Endodermal cell (in vitro differentiated cells): ENCODE measurements around the gene PRR3. TPM values are rescaled to one million over a fixed set of nuclear protein-coding genes. Genes with fewer than 3 reads are reported as not detected.

ENCODE experiments used
- DNase-seq: peaks from one replicate; pipeline ENCODE4 v3.0.0-alpha.2; 2017
- H3K27ac ChIP-seq: 2 replicates; pipeline ENCODE4 v1.5.1; 2013; ENCODE audit warnings: mild to moderate bottlenecking, low read depth, low read length, moderate library complexity
- H3K27me3 ChIP-seq: 2 replicates; pipeline ENCODE4 v1.6.1; 2013; ENCODE audit warnings: mild to moderate bottlenecking, low read length, moderate library complexity; ENCODE audit not compliant: insufficient read depth, control insufficient read depth, poor library complexity, severe bottlenecking
- H3K36me3 ChIP-seq: 2 replicates; pipeline ENCODE4 v1.7.0; 2013; ENCODE audit warnings: mild to moderate bottlenecking, low read length, moderate library complexity; ENCODE audit not compliant: control insufficient read depth, insufficient read depth
- H3K4me1 ChIP-seq: one replicate; pipeline ENCODE4 v1.7.0; 2013; ENCODE audit warnings: low read length; ENCODE audit not compliant: control insufficient read depth, insufficient read depth
- H3K4me3 ChIP-seq: 2 replicates; pipeline ENCODE4 v1.5.1; 2013; ENCODE audit warnings: mild to moderate bottlenecking, low read length, moderate library complexity
- H3K9ac ChIP-seq: 2 replicates; pipeline ENCODE4 v1.6.1; 2013; ENCODE audit warnings: mild to moderate bottlenecking, low read length, moderate library complexity; ENCODE audit not compliant: poor library complexity, severe bottlenecking; ENCODE audit errors: extremely low read depth
- H3K9me3 ChIP-seq: 2 replicates; pipeline ENCODE4 v1.6.1; 2013; ENCODE audit warnings: mild to moderate bottlenecking, low read length, moderate library complexity; ENCODE audit not compliant: control insufficient read depth
- H3K27ac Mint-ChIP-seq: 2 replicates; pipeline ENCODE4 v1.8.0; 2020; ENCODE audit warnings: mixed read lengths
- H3K27me3 Mint-ChIP-seq: 2 replicates; pipeline ENCODE4 v1.8.0; 2021; ENCODE audit warnings: mild to moderate bottlenecking, mixed read lengths; ENCODE audit not compliant: insufficient read depth
- H3K36me3 Mint-ChIP-seq: 2 replicates; pipeline ENCODE4 v1.8.0; 2020; ENCODE audit warnings: low read depth, mixed read lengths
- H3K4me1 Mint-ChIP-seq: 2 replicates; pipeline ENCODE4 v1.8.0; 2020; ENCODE audit warnings: mixed read lengths
- H3K4me3 Mint-ChIP-seq: 2 replicates; pipeline ENCODE4 v1.8.0; 2020; ENCODE audit warnings: mild to moderate bottlenecking, moderate library complexity, mixed read lengths
- H3K9me3 Mint-ChIP-seq: 2 replicates; pipeline ENCODE4 v1.8.0; 2020; ENCODE audit warnings: mild to moderate bottlenecking, mixed read lengths
- CTCF ChIP-seq: fragments of 200-600 bp; sonication (generic); conservative IDR thresholded peaks from 2 replicates; pipeline ENCODE4 v1.5.0; 2021; ENCODE audit warnings: antibody characterized with exemption, mild to moderate bottlenecking
- WGBS, 2 experiments: methylation state at CpG; one replicate each; pipeline versions ENCODE4 v1.1.5 to v1.1.7; 2013; ENCODE audit warnings: missing lambda C conversion rate in 2 of 2, mixed read lengths in 1 of 2; ENCODE audit not compliant: insufficient coverage in 1 of 2, insufficient read length in 1 of 2; 5-methylcytosine and 5-hydroxymethylcytosine counted together
- total RNA-seq, 2 donors: library from RNA; stranded (reverse); fragmentation: NEBNext Ultra II Directional in 1 of 2; extraction: Animal tissue kit (Norgen Biotek cat#: 25700) in 1 of 2; gene quantifications; 2 replicates in 1 of 2; 3 replicates in 1 of 2; pipeline ENCODE4 v1.2.1, GENCODE V29; 2021

Gene PRR3
- total RNA-seq, 2 donors from 2014 or later: 10.9 to 12.0 TPM

GRCh38 chr6:30583921-30584320 is 26.8 kb downstream of the PRR3 start:
- Mint-ChIP-seq H3K9me3 (no peaks in the 10 kb centered on the region), H3K27me3 (no peaks in the 10 kb centered on the region), H3K4me3 (no peak overlapping the region), H3K4me1 (no peaks in the 10 kb centered on the region), H3K36me3 (peaks cover 86% of the 10 kb centered on the region), H3K27ac (no peak overlapping the region)
- DNase-seq: no peak
- Histone ChIP-seq H3K36me3 (peaks cover 89% of the 10 kb centered on the region), H3K9ac (no peak overlapping the region), H3K27me3 (no peaks in the 10 kb centered on the region), H3K4me3 (no peak overlapping the region), H3K9me3 (no peaks in the 10 kb centered on the region), H3K4me1 (no peaks in the 10 kb centered on the region), H3K27ac (no peak overlapping the region)
- TF ChIP-seq CTCF: no peak
- WGBS, 2 experiments: 92 to 93% methylated on average over 5 of the region's 5 CpGs

- H3K36me3 ChIP-seq: peaks cover 87% of the 10 kb centered on the region
- no peak overlapping the region for H3K27ac ChIP-seq
- 95 to 97% methylated on average over 10 to 15 of the region's 15 CpGs for WGBS, 2 experiments
These were observed 32.8 kb downstream of the PRR3 start for GRCh38 chr6:30589754-30590358.

GRCh38 chr6:30590509-30590908 is 33.4 kb downstream of the PRR3 start:
- WGBS, 2 experiments: 96 to 97% methylated on average over 7 to 8 of the region's 8 CpGs
- DNase-seq: no peak

More at GRCh38 chr6:30589754-30590358, 32.8 kb downstream of the PRR3 start:
- Mint-ChIP-seq H3K27ac (peak overlapping the region; percentile 18), H3K4me1 (no peaks in the 10 kb centered on the region), H3K27me3 (no peaks in the 10 kb centered on the region), H3K9me3 (no peaks in the 10 kb centered on the region), H3K36me3 (peaks cover 81% of the 10 kb centered on the region), H3K4me3 (no peak overlapping the region)
- Histone ChIP-seq H3K9ac (no peak overlapping the region), H3K27me3 (no peaks in the 10 kb centered on the region), H3K9me3 (no peaks in the 10 kb centered on the region), H3K4me3 (no peak overlapping the region), H3K4me1 (no peaks in the 10 kb centered on the region)
- DNase-seq: no peak
- no peak for TF ChIP-seq CTCF

More at GRCh38 chr6:30590509-30590908, 33.4 kb downstream of the PRR3 start:
- Histone ChIP-seq H3K4me1 (no peaks in the 10 kb centered on the region), H3K36me3 (peaks cover 85% of the 10 kb centered on the region), H3K9me3 (no peaks in the 10 kb centered on the region), H3K4me3 (no peak overlapping the region), H3K9ac (no peak overlapping the region), H3K27ac (no peak overlapping the region), H3K27me3 (no peaks in the 10 kb centered on the region)
- peak overlapping the region; percentile 18 for H3K27ac Mint-ChIP-seq
- H3K36me3 Mint-ChIP-seq: peaks cover 78% of the 10 kb centered on the region
- no peak overlapping the region for H3K4me3 Mint-ChIP-seq
- no peaks in the 10 kb centered on the region for H3K4me1 Mint-ChIP-seq
- TF ChIP-seq CTCF: no peak
- H3K9me3 Mint-ChIP-seq: no peaks in the 10 kb centered on the region
- H3K27me3 Mint-ChIP-seq: no peaks in the 10 kb centered on the region
